Fibroblast of lung (primary cell): ENCODE measurements around the gene FCSK.

Source experiments
- EZH2 ChIP-seq: IDR thresholded peaks from 2 replicates; pipeline ENCODE4 v1.5.1; 2012; ENCODE audit warnings: low read length, control low read depth, mild to moderate bottlenecking; ENCODE audit errors: missing control alignments
- TF ChIP-seq, protein P1 (sequence below), 2 donors: IDR thresholded peaks in 1 of 2; conservative IDR thresholded peaks in 1 of 2; 1 replicate in 1 of 2; 2 replicates in 1 of 2; pipeline ENCODE4 v1.5.1; 2011 to 2012; ENCODE audit warnings: low read length in 2 of 2, control low read depth in 1 of 2, inconsistent platforms in 1 of 2, low read depth in 1 of 2, mild to moderate bottlenecking in 1 of 2

DNA sequence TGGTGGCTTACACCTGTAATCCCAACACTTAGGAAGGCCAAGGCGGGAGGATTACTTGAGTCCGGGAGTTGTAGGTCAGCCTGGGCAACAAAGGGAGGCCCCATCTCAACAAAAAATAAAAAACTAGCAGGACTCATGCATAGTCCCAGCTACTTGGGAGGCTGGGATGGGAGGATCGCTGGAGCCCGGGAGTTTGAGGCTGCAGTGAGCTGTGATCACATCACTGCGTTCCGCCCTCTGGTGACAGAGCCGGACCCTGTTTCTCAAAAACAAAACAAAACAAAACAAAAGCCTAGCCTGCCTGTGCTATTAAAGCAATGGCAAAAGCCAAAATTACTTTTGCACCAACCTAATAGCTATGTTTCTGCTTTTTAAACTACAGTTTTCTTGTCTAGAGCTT lies 1.5 kb downstream of the FCSK start:
- TF ChIP-seq, protein P1, sequence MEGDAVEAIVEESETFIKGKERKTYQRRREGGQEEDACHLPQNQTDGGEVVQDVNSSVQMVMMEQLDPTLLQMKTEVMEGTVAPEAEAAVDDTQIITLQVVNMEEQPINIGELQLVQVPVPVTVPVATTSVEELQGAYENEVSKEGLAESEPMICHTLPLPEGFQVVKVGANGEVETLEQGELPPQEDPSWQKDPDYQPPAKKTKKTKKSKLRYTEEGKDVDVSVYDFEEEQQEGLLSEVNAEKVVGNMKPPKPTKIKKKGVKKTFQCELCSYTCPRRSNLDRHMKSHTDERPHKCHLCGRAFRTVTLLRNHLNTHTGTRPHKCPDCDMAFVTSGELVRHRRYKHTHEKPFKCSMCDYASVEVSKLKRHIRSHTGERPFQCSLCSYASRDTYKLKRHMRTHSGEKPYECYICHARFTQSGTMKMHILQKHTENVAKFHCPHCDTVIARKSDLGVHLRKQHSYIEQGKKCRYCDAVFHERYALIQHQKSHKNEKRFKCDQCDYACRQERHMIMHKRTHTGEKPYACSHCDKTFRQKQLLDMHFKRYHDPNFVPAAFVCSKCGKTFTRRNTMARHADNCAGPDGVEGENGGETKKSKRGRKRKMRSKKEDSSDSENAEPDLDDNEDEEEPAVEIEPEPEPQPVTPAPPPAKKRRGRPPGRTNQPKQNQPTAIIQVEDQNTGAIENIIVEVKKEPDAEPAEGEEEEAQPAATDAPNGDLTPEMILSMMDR (conservative IDR thresholded peaks at IDR 0.05 in 1 of 2, IDR thresholded peaks at IDR 0.05 in 1 of 2; ENCODE audit: low read depth in 1 of 2, low read length in 2 of 2) = no peak
- TF ChIP-seq EZH2 = no peak
